GM12878 (cell line): ENCODE results near the gene TXLNA. TPM values are rescaled to one million over a fixed set of nuclear protein-coding genes. Genes with fewer than 3 reads are reported as not detected.

Experiments used
- ATAC-seq: fragments of 200-7000 bp; cut with Tn5 transposase; 3 replicates; pipeline ENCODE4 v1.9.1; 2020; ENCODE audit warnings: mild to moderate bottlenecking, moderate library complexity
- BruUV-seq: library from RNA; stranded (reverse); fragments of 400-500 nt; replicated peaks from 2 replicates; lab custom pipeline; 2021; lab: Mats Ljungman, UMichigan
- CTCF ChIA-PET: fragments of 300-600 bp; sonication (Branson Sonifier 250); formaldehyde crosslinking; extraction: SDS; loops from one replicate; lab custom pipeline; 2021; ENCODE audit warnings: inconsistent platforms; lab: Yijun Ruan, JAX
- POLR2A ChIA-PET: fragments of 350-600 bp; formaldehyde crosslinking; extraction: SDS; loops from one replicate; lab custom pipeline; 2021; ENCODE audit warnings: inconsistent platforms; lab: Charles Lee
- RAD21 ChIA-PET: fragments of 300-600 bp; sonication (Branson Sonifier 250); formaldehyde crosslinking; loops from one replicate; lab custom pipeline; 2023; ENCODE audit warnings: antibody characterized with exemption; ENCODE audit not compliant: unreplicated experiment; lab: Charles Lee
- SMC1A ChIA-PET: fragments of 300-600 bp; sonication (Branson Sonifier 250); formaldehyde crosslinking; loops from one replicate; lab custom pipeline; 2023; ENCODE audit not compliant: unreplicated experiment, uncharacterized antibody; lab: Charles Lee
- DNase-seq: peaks from one replicate; pipeline ENCODE4 v3.0.0-alpha.2; 2011; ENCODE audit warnings: low read depth, low spot score
- FAIRE-seq: peaks from 3 replicates; lab custom pipeline; 2011; peaks lifted over from hg19 to GRCh38; lab: Jason Lieb, UNC
- H2AFZ ChIP-seq: 2 replicates; pipeline ENCODE4 v1.6.0; 2011; ENCODE audit warnings: low read depth, low read length, control low read depth; ENCODE audit not compliant: control insufficient read depth
- H3K27ac ChIP-seq: 2 replicates; pipeline ENCODE4 v1.5.1; 2011; ENCODE audit warnings: control low read depth; ENCODE audit not compliant: control insufficient read depth, insufficient read depth
- H3K27me3 ChIP-seq, 2 experiments: replicated peaks in 1 of 2; 2 replicates each; pipeline versions ENCODE4 v1.6.0 to v1.6.1; 2011; ENCODE audit warnings: low read length in 1 of 2; ENCODE audit not compliant: control insufficient read depth in 2 of 2, insufficient read depth in 2 of 2
- H3K36me3 ChIP-seq, 2 experiments: 2 replicates each; pipeline ENCODE4 v1.5.1; 2011; ENCODE audit warnings: low read length in 1 of 2; ENCODE audit not compliant: control insufficient read depth in 2 of 2, insufficient read depth in 2 of 2
- H3K4me1 ChIP-seq: 2 replicates; pipeline ENCODE4 v1.6.1; 2011; ENCODE audit warnings: mild to moderate bottlenecking, low read length, moderate library complexity, mixed read lengths; ENCODE audit not compliant: control insufficient read depth, insufficient read depth
- H3K4me2 ChIP-seq: 2 replicates; pipeline ENCODE4 v1.6.0; 2011; ENCODE audit warnings: control low read depth; ENCODE audit not compliant: control insufficient read depth, insufficient read depth
- H3K4me3 ChIP-seq: fragments of 200-600 bp; sonication (generic); 2 replicates; pipeline ENCODE4 v1.5.1; 2016
- H3K79me2 ChIP-seq: 2 replicates; pipeline ENCODE4 v1.6.0; 2011; ENCODE audit warnings: low read length; ENCODE audit not compliant: control insufficient read depth, insufficient read depth
- H3K9ac ChIP-seq: 2 replicates; pipeline ENCODE4 v1.8.0; 2011; ENCODE audit warnings: low read length, control low read depth, mixed read lengths; ENCODE audit not compliant: control insufficient read depth, insufficient read depth
- H3K9me3 ChIP-seq: replicated peaks from 3 replicates; pipeline ENCODE4 v1.5.1; 2011; ENCODE audit warnings: mild to moderate bottlenecking, low read length; ENCODE audit not compliant: control insufficient read depth, insufficient read depth
- H4K20me1 ChIP-seq: 2 replicates; pipeline ENCODE4 v1.6.0; 2011; ENCODE audit not compliant: control insufficient read depth, insufficient read depth
- ATF2 ChIP-seq: IDR thresholded peaks from 2 replicates; pipeline ENCODE4 v1.6.1; 2012; ENCODE audit warnings: low read length, inconsistent platforms
- EED ChIP-seq: sonication (generic); IDR thresholded peaks from 2 replicates; pipeline ENCODE4 v1.6.1; 2016; ENCODE audit warnings: antibody characterized with exemption, low read depth
- ETV6 ChIP-seq, 2 experiments: fragments of 450-650 bp in 1 of 2; IDR thresholded peaks in 1 of 2; conservative IDR thresholded peaks in 1 of 2; 2 replicates each; pipeline ENCODE4 v1.6.1; 2014; ENCODE audit warnings: antibody characterized with exemption in 1 of 2, borderline replicate concordance in 1 of 2, low read depth in 1 of 2, mild to moderate bottlenecking in 1 of 2, moderate library complexity in 1 of 2
- HDGF ChIP-seq: fragments of 450-650 bp; IDR thresholded peaks from 2 replicates; pipeline ENCODE4 v1.6.1; 2016; ENCODE audit warnings: antibody characterized with exemption
- IKZF1 ChIP-seq: fragments of 450-650 bp; conservative IDR thresholded peaks from 2 replicates; pipeline ENCODE4 v1.6.1; 2017; ENCODE audit warnings: antibody characterized with exemption, mild to moderate bottlenecking
- IKZF2 ChIP-seq, 2 experiments: fragments of 450-650 bp; IDR thresholded peaks; 2 replicates each; pipeline ENCODE4 v1.6.1; 2017; ENCODE audit warnings: mild to moderate bottlenecking in 2 of 2, moderate library complexity in 2 of 2
- NBN ChIP-seq: fragments of 450-650 bp; IDR thresholded peaks from 2 replicates; pipeline ENCODE4 v1.6.1; 2016
- SPI1 ChIP-seq: IDR thresholded peaks from 2 replicates; pipeline ENCODE4 v1.6.1; 2011; ENCODE audit warnings: low read depth, mild to moderate bottlenecking, low read length, moderate library complexity, borderline replicate concordance; ENCODE audit not compliant: insufficient read depth
- TCF12 ChIP-seq: IDR thresholded peaks from 2 replicates; pipeline ENCODE4 v1.6.1; 2011; ENCODE audit warnings: low read depth, mild to moderate bottlenecking, low read length
- TCF7 ChIP-seq: IDR thresholded peaks from 2 replicates; pipeline ENCODE4 v1.6.1; 2014; ENCODE audit warnings: antibody characterized with exemption, borderline replicate concordance
- ZNF207 ChIP-seq: fragments of 450-650 bp; IDR thresholded peaks from 2 replicates; pipeline ENCODE4 v1.6.1; 2014; ENCODE audit warnings: antibody characterized with exemption, mild to moderate bottlenecking, borderline replicate concordance
- WGBS: methylation state at CpG from one replicate; pipeline ENCODE4 v1.1.6; 2016; ENCODE audit warnings: low lambda C conversion rate; ENCODE audit not compliant: insufficient replicate concordance, insufficient coverage; ENCODE audit errors: missing lambda C conversion rate; 5-methylcytosine and 5-hydroxymethylcytosine counted together
- in situ Hi-C: fragments of 300-500 bp; cut with MboI; formaldehyde crosslinking; loops from 9 replicates; pipeline ENCODE4 v1.14.3; 2018; ENCODE audit warnings: mixed read lengths
- intact Hi-C: fragments of 100-400 bp; cut with micrococcal nuclease; formaldehyde crosslinking; loops from one replicate; pipeline ENCODE4 v1.14.2; 2022; ENCODE audit not compliant: unreplicated experiment
- polyA plus RNA-seq, 11 experiments: library from polyadenylated mRNA; depleted of rRNA in 4 of 11; unstranded in 6 of 11; stranded (reverse) in 5 of 11; fragments of >200 nt; fragmentation: Nextera tagmentation in 4 of 11; fragmentation: Illumina TruSeq in 1 of 11; extraction: Ambion mirVana in 4 of 11; extraction: Trizol in 1 of 11; gene quantifications; 1 replicate in 1 of 11; 2 replicates in 10 of 11; pipeline versions ENCODE4 v1.2.1 to v1.2.3, GENCODE V29; 2011 to 2016; ENCODE audit warnings: inconsistent platforms in 2 of 11, missing spikeins in 2 of 11, low read depth in 1 of 11
- total RNA-seq, 4 experiments: library from RNA; depleted of rRNA in 3 of 4; stranded (reverse); fragments of >200 nt in 3 of 4; fragmentation: Illumina TruSeq in 1 of 4; extraction: Trizol in 1 of 4; gene quantifications; 2 replicates each; pipeline versions ENCODE4 v1.2.1 to v1.2.3, GENCODE V29; 2013 to 2021
- TF ChIP-seq, protein P1 (sequence below), 3 experiments: IDR thresholded peaks in 2 of 3; conservative IDR thresholded peaks in 1 of 3; 2 replicates each; pipeline ENCODE4 v1.5.1; 2011; ENCODE audit warnings: low read depth in 3 of 3, low read length in 3 of 3, mild to moderate bottlenecking in 3 of 3, control low read depth in 2 of 3, moderate library complexity in 2 of 3, inconsistent platforms in 1 of 3, mixed read lengths in 1 of 3; ENCODE audit not compliant: control insufficient read depth in 2 of 3, insufficient read depth in 1 of 3; ENCODE audit errors: extremely low read depth in 1 of 3
- TF ChIP-seq, protein P2 (sequence below): fragments of 450-650 bp; IDR thresholded peaks from 2 replicates; pipeline ENCODE4 v1.6.1; 2017; ENCODE audit warnings: borderline replicate concordance

The TXLNA gene
- total and polyA plus RNA-seq, 10 of the 15 experiments (the other 5 are each of a cell fraction or from before 2014, with no cell fraction given) = 7.2 to 93.7 (median 47.9) TPM

DNA sequence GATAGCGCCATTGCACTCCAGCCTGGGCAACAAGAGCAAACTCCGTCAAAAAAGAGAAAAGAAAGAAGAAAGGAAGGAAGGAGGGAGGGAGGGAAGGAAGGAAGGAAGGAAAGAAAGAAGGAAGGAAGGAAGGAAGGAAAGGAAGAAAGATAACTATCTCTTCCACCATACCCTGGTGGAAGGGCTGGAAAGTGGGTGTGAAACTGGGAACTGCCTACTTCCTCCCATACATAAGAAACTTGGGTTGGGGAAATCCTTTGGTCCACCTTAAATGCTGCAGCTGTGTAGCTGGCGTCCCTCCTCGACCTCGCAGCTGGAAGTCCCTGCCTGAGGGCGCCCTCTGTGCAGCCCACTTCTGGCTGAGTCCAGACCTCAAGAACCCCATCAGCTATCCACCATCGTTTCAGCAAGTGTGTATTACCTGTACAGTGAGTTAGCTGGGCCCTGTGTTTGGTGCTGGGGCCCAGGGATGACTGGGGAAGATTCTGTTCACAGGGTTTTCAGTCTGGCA lies 62.9 kb downstream of the TXLNA start:
- H2AFZ ChIP-seq = peak overlapping the region; percentile 12; the same call in 1 of the 2 replicates
- intact Hi-C loops = no loop called here
- H3K27ac ChIP-seq = no peak overlapping the region
- H3K27me3 ChIP-seq = no peaks in the 10 kb centered on the region
- DNase-seq (no peak), ATAC-seq (peak; percentile 5; the same call in 2 of the 3 replicates), FAIRE-seq (no peak)
- H3K9ac ChIP-seq = no peak overlapping the region
- BruUV-seq = no TSS peak
- ChIA-PET SMC1A (interaction anchor here (0.6 to 5.2 kb wide), 9 partner anchors 13 to 79 kb away, joined by 3 to 37 read pairs (median 3); partner anchors contain the start of gene CCDC28B), RAD21 (interaction anchor here (0.6 to 3.8 kb wide), 3 partner anchors 12 to 74 kb away, joined by 3 to 34 read pairs (median 5); no protein-coding TSS in a partner anchor), CTCF (interaction anchor here (0.8 to 5.3 kb wide), 8 partner anchors 10 to 159 kb away, joined by 3 to 50 read pairs (median 4); no protein-coding TSS in a partner anchor), POLR2A (interaction anchor here (0.6 to 1.1 kb wide), 5 partner anchors 7 to 159 kb away, joined by 3 to 7 read pairs (median 4); partner anchors contain the start of gene CCDC28B)
- peak overlapping the region; percentile 50; the same call in 1 of the 2 replicates for H3K4me2 ChIP-seq
- no peaks in the 10 kb centered on the region for H3K36me3 ChIP-seq
- TF ChIP-seq TCF12 (0 out of 2 replicates have a peak, but pooled peaks have one; percentile 40), ATF2 (no peak), SPI1 (peak; percentile 35; the same call in 1 of the 2 replicates), IKZF1 (peak; percentile 43; the same call in 1 of the 2 replicates), EED (0 out of 2 replicates have a peak, but pooled peaks have one; percentile 45), TCF7 (no peak), ZNF207 (no peak), IKZF2 (IDR thresholded peaks at IDR 0.05) (peak; percentile 34 to 44; a peak in 2 of 4 replicates), ETV6 (conservative IDR thresholded peaks at IDR 0.05 in 1 of 2, IDR thresholded peaks at IDR 0.05 in 1 of 2; ENCODE audit: borderline replicate concordance in 1 of 2, low read depth in 1 of 2) (peak in 1 of 2 experiments; percentile 81; a peak in 2 of 4 replicates), HDGF (peak; percentile 77; the same call in 1 of the 2 replicates), NBN (peak; percentile 30; the same call in 1 of the 2 replicates)
- TF ChIP-seq, protein P1, sequence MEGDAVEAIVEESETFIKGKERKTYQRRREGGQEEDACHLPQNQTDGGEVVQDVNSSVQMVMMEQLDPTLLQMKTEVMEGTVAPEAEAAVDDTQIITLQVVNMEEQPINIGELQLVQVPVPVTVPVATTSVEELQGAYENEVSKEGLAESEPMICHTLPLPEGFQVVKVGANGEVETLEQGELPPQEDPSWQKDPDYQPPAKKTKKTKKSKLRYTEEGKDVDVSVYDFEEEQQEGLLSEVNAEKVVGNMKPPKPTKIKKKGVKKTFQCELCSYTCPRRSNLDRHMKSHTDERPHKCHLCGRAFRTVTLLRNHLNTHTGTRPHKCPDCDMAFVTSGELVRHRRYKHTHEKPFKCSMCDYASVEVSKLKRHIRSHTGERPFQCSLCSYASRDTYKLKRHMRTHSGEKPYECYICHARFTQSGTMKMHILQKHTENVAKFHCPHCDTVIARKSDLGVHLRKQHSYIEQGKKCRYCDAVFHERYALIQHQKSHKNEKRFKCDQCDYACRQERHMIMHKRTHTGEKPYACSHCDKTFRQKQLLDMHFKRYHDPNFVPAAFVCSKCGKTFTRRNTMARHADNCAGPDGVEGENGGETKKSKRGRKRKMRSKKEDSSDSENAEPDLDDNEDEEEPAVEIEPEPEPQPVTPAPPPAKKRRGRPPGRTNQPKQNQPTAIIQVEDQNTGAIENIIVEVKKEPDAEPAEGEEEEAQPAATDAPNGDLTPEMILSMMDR (IDR thresholded peaks at IDR 0.05 in 2 of 3, conservative IDR thresholded peaks at IDR 0.05 in 1 of 3; ENCODE audit: control insufficient read depth in 2 of 3, extremely low read depth in 1 of 3, insufficient read depth in 1 of 3, low read depth in 3 of 3, low read length in 3 of 3) = 0 out of 6 replicates have a peak, but pooled peaks of 1 of the 3 experiments have one; percentile 0
- TF ChIP-seq, protein P2, sequence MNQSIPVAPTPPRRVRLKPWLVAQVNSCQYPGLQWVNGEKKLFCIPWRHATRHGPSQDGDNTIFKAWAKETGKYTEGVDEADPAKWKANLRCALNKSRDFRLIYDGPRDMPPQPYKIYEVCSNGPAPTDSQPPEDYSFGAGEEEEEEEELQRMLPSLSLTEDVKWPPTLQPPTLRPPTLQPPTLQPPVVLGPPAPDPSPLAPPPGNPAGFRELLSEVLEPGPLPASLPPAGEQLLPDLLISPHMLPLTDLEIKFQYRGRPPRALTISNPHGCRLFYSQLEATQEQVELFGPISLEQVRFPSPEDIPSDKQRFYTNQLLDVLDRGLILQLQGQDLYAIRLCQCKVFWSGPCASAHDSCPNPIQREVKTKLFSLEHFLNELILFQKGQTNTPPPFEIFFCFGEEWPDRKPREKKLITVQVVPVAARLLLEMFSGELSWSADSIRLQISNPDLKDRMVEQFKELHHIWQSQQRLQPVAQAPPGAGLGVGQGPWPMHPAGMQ = no peak
- no peaks in the 10 kb centered on the region for H3K9me3 ChIP-seq
- WGBS = 38% methylated on average over 7 of the region's 7 CpGs
- peaks cover 21% of the 10 kb centered on the region for H3K4me1 ChIP-seq
- no peak overlapping the region for H3K4me3 ChIP-seq
- in situ Hi-C loops = no loop called here
- no peaks in the 10 kb centered on the region for H3K79me2 ChIP-seq
- H4K20me1 ChIP-seq = no peaks in the 10 kb centered on the region
